HepG2 (cell line): ENCODE measurements around the gene C16orf90. TPM values are rescaled to one million over a fixed set of nuclear protein-coding genes. Genes with fewer than 3 reads are reported as not detected.
A peak's percentile ranks its signal among the peaks of the same experiment; 100 is the strongest.

Experiments
- ARID4A ChIP-seq: sonication (generic); formaldehyde crosslinking; IDR thresholded peaks from 2 replicates; pipeline ENCODE4 v1.5.0; 2020; ENCODE audit warnings: mild to moderate bottlenecking, missing genetic modification reagents, borderline replicate concordance
- DPF2 ChIP-seq: sonication (generic); formaldehyde crosslinking; IDR thresholded peaks from 2 replicates; pipeline ENCODE4 v1.4.0; 2020; ENCODE audit warnings: mild to moderate bottlenecking, low read depth, missing genetic modification reagents, borderline replicate concordance
- E2F5 ChIP-seq: sonication (generic); formaldehyde crosslinking; conservative IDR thresholded peaks from 2 replicates; pipeline ENCODE4 v1.4.0; 2020; ENCODE audit warnings: missing genetic modification reagents
- HMGXB3 ChIP-seq: sonication (generic); formaldehyde crosslinking; IDR thresholded peaks from 2 replicates; pipeline ENCODE4 v1.4.0; 2020; ENCODE audit warnings: missing genetic modification reagents, borderline replicate concordance
- MATR3 ChIP-seq: sonication (generic); formaldehyde crosslinking; IDR thresholded peaks from 2 replicates; pipeline ENCODE4 v1.4.0; 2020; ENCODE audit warnings: missing genetic modification reagents
- NCOR1 ChIP-seq: fragments of 200-600 bp; sonication (generic); IDR thresholded peaks from 2 replicates; pipeline ENCODE4 v1.7.0; 2017; ENCODE audit warnings: antibody characterized with exemption, low read length, borderline replicate concordance
- NR2C2 ChIP-seq: sonication (generic); formaldehyde crosslinking; IDR thresholded peaks from 2 replicates; pipeline ENCODE4 v1.4.0; 2020; ENCODE audit warnings: missing genetic modification reagents, mild to moderate bottlenecking, moderate library complexity, borderline replicate concordance
- TBL1XR1 ChIP-seq: fragments of 150-350 bp; IDR thresholded peaks from 2 replicates; pipeline ENCODE4 v1.6.1; 2014; ENCODE audit warnings: borderline replicate concordance, low read length; ENCODE audit not compliant: partially characterized antibody
- ZBTB21 ChIP-seq: sonication (generic); formaldehyde crosslinking; IDR thresholded peaks from 2 replicates; pipeline ENCODE4 v1.4.0; 2020; ENCODE audit warnings: missing genetic modification reagents
- ZNF326 ChIP-seq: sonication (generic); formaldehyde crosslinking; IDR thresholded peaks from 2 replicates; pipeline ENCODE4 v1.4.0; 2020; ENCODE audit warnings: missing genetic modification reagents, borderline replicate concordance
- polyA plus RNA-seq, 8 experiments: library from polyadenylated mRNA; depleted of rRNA in 3 of 8; stranded (reverse) in 7 of 8; unstranded in 1 of 8; fragments of >200 nt; fragmentation: Illumina TruSeq in 4 of 8; extraction: Trizol in 4 of 8; gene quantifications; 2 replicates each; pipeline versions ENCODE4 v1.2.1 to v1.2.3, GENCODE V29; 2011 to 2016; ENCODE audit warnings: low read depth in 4 of 8, missing spikeins in 1 of 8, mixed read lengths in 1 of 8; ENCODE audit not compliant: insufficient read depth in 1 of 8
- total RNA-seq, 5 experiments: library from RNA; depleted of rRNA; stranded (reverse); fragments of >200 nt; fragmentation: Illumina TruSeq; extraction: Trizol; gene quantifications; 2 replicates each; pipeline ENCODE4 v1.2.3, GENCODE V29; 2016; ENCODE audit warnings: low read depth in 1 of 5

The C16orf90 gene
- total and polyA plus RNA-seq, 2 of the 13 experiments (the other 11 are each of a cell fraction or from before 2014, with no cell fraction given) = not detected

GRCh38 chr16:3454631-3455147, 40.6 kb downstream of the C16orf90 start (continued):
- TF ChIP-seq MATR3 (CRISPR knock-in tag) (no peak), NCOR1 (no peak), TBL1XR1 (no peak), NR2C2 (no peak), DPF2 (CRISPR knock-in tag) (no peak), ZNF326 (no peak), ARID4A (peak; percentile 11; the same call in 1 of the 2 replicates), ZBTB21 (no peak), E2F5 (CRISPR knock-in tag) (no peak), HMGXB3 (no peak)
